ENCODE results near the gene FILIP1.
"Not testable (repeated sequence)": the region's sequence is repeated elsewhere in the genome, so short reads cannot be mapped to it uniquely, and the experiment has no call there.

FILIP1 gene

GRCh38 chr6:75458895-75459294 is 34.7 kb downstream of the FILIP1 start:
- DNase-seq (ENCODE audit: extremely low read depth in 1 of 2, low read depth in 1 of 2) = no peak

- no peak for DNase-seq (ENCODE audit: extremely low read depth in 1 of 2, low read depth in 1 of 2)
Measured at GRCh38 chr6:75450903-75451302, 42.7 kb downstream of the FILIP1 start.

- DNase-seq (ENCODE audit: extremely low read depth in 1 of 2, low read depth in 1 of 2) = no peak
Measured at GRCh38 chr6:75449630-75450206, 43.9 kb downstream of the FILIP1 start.

- no peak for DNase-seq (ENCODE audit: extremely low read depth in 1 of 2, low read depth in 1 of 2)
Measured at GRCh38 chr6:75446241-75446880, 47.2 kb downstream of the FILIP1 start.

- no peak for DNase-seq (ENCODE audit: extremely low read depth in 1 of 2, low read depth in 1 of 2)
Measured at GRCh38 chr6:75445738-75446137, 47.9 kb downstream of the FILIP1 start.

GRCh38 chr6:75444899-75445298 is 48.7 kb downstream of the FILIP1 start:
- DNase-seq (ENCODE audit: extremely low read depth in 1 of 2, low read depth in 1 of 2) = no peak

- DNase-seq (ENCODE audit: extremely low read depth in 1 of 2, low read depth in 1 of 2) = not testable (repeated sequence)
Measured at GRCh38 chr6:75441883-75442282, 51.7 kb downstream of the FILIP1 start.

- DNase-seq (ENCODE audit: extremely low read depth in 1 of 2, low read depth in 1 of 2) = not testable (repeated sequence)
Measured at GRCh38 chr6:75441479-75441878, 52.1 kb downstream of the FILIP1 start.

GRCh38 chr6:75438442-75439116 is 55.0 kb downstream of the FILIP1 start:
- DNase-seq (ENCODE audit: extremely low read depth in 1 of 2, low read depth in 1 of 2) = no peak

GRCh38 chr6:75438013-75438431 is 55.6 kb downstream of the FILIP1 start:
- no peak for DNase-seq (ENCODE audit: extremely low read depth in 1 of 2, low read depth in 1 of 2)

- DNase-seq (ENCODE audit: extremely low read depth in 1 of 2, low read depth in 1 of 2) = no peak
Measured at GRCh38 chr6:75437421-75437891, 56.1 kb downstream of the FILIP1 start.

GRCh38 chr6:75436869-75437268 is 56.7 kb downstream of the FILIP1 start:
- DNase-seq (ENCODE audit: extremely low read depth in 1 of 2, low read depth in 1 of 2) = no peak

GRCh38 chr6:75432809-75433208 is 60.8 kb downstream of the FILIP1 start:
- DNase-seq (ENCODE audit: extremely low read depth in 1 of 2, low read depth in 1 of 2) = not testable (repeated sequence)

GRCh38 chr6:75431379-75431778 is 62.2 kb downstream of the FILIP1 start:
- DNase-seq (ENCODE audit: extremely low read depth in 1 of 2, low read depth in 1 of 2) = no peak

GRCh38 chr6:75430631-75431325 is 62.8 kb downstream of the FILIP1 start:
- no peak for DNase-seq (ENCODE audit: extremely low read depth in 1 of 2, low read depth in 1 of 2)

GRCh38 chr6:75429061-75429703 is 64.4 kb downstream of the FILIP1 start:
- no peak for DNase-seq (ENCODE audit: extremely low read depth in 1 of 2, low read depth in 1 of 2)

- no peak for DNase-seq (ENCODE audit: extremely low read depth in 1 of 2, low read depth in 1 of 2)
Measured at GRCh38 chr6:75428204-75428603, 65.4 kb downstream of the FILIP1 start.

GRCh38 chr6:75427329-75427728 is 66.3 kb downstream of the FILIP1 start:
- no peak for DNase-seq (ENCODE audit: extremely low read depth in 1 of 2, low read depth in 1 of 2)

GRCh38 chr6:75424618-75425548 is 68.7 kb downstream of the FILIP1 start:
- no peak for DNase-seq (ENCODE audit: extremely low read depth in 1 of 2, low read depth in 1 of 2)

GRCh38 chr6:75423386-75423785 is 70.2 kb downstream of the FILIP1 start:
- no peak for DNase-seq (ENCODE audit: extremely low read depth in 1 of 2, low read depth in 1 of 2)

Data from activated CD8-positive, alpha-beta memory T cell treated with anti-CD3 and anti-CD28 coated beads for 1 hour (primary cell).